GM21360 (cell line): Measurements from ENCODE around the gene TSPAN9.

Experiments
- ATAC-seq: cut with Tn5 transposase; IDR thresholded peaks from one replicate; pipeline ENCODE4 v1.9.1; 2021; ENCODE audit warnings: mild to moderate bottlenecking, moderate library complexity; ENCODE audit not compliant: unreplicated experiment

The TSPAN9 gene

GRCh38 chr12:3325736-3326135 lies 248.6 kb downstream of the TSPAN9 start:
- no peak for ATAC-seq

- ATAC-seq: no peak
Measured at GRCh38 chr12:3326156-3326849, 249.1 kb downstream of the TSPAN9 start.

- no peak for ATAC-seq
Measured at GRCh38 chr12:3326850-3327780, 249.9 kb downstream of the TSPAN9 start.

GRCh38 chr12:3328081-3328480 lies 250.9 kb downstream of the TSPAN9 start:
- no peak for ATAC-seq

- ATAC-seq: no peak
Measured at GRCh38 chr12:3328571-3328970, 251.4 kb downstream of the TSPAN9 start.

- no peak for ATAC-seq
Measured at GRCh38 chr12:3329361-3329760, 252.2 kb downstream of the TSPAN9 start.

GRCh38 chr12:3330976-3331510 lies 253.9 kb downstream of the TSPAN9 start:
- no peak for ATAC-seq

GRCh38 chr12:3332188-3332587 lies 255.0 kb downstream of the TSPAN9 start:
- no peak for ATAC-seq

- no peak for ATAC-seq
Measured at GRCh38 chr12:3333583-3333982, 256.4 kb downstream of the TSPAN9 start.

- no peak for ATAC-seq
Measured at GRCh38 chr12:3333991-3334391, 256.8 kb downstream of the TSPAN9 start.

- ATAC-seq: no peak
Measured at GRCh38 chr12:3335078-3335487, 257.9 kb downstream of the TSPAN9 start.
